ENCODE data around the gene PRKG2.

- TF ChIP-seq REST (IDR thresholded peaks at IDR 0.05; ENCODE audit: insufficient read depth in 1 of 2, low read depth in 2 of 2, low read length in 2 of 2) (no peak), TAF1 (IDR thresholded peaks at IDR 0.05; ENCODE audit: borderline replicate concordance, insufficient read depth, low read length) (no peak), POLR2AphosphoS5 (IDR thresholded peaks at IDR 0.05; ENCODE audit: low read depth, low read length) (no peak), SIN3A (IDR thresholded peaks at IDR 0.05; ENCODE audit: borderline replicate concordance, insufficient read depth, low read length) (no peak), FOXP2 (optimal IDR thresholded peaks at IDR 0.05; ENCODE audit: borderline replicate concordance, extremely low read depth, extremely low read length, insufficient read depth) (no peak)
These were observed 12.9 kb upstream of the PRKG2 start for GRCh38 chr4:81227968-81228367.
